Measurements from ENCODE around the gene ZNF689.

The ZNF689 gene

DNA sequence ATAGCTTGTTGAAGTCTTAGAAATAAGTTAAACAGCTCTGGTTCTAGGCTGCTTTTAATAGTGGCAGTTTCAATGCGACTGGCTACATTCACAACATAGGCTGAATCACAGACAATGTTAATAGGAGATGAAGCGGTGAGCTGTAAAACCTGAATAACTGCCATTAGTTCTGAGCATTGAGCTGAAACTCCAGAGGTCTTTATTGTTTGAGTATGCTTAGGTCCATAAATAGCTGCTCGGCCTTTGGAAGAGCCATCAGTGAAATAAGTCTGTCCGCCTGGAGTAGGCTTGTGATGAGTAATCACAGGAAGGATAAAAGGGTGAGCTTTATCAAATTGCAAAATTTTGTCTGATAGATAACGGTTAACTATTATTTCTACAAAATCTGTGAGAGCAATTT, 9.4 kb upstream of the ZNF689 start:
- peaks cover 0 to 24% (median 0%) of the 10 kb centered on the region in 3 experiments for H3K27me3 ChIP-seq (ENCODE audit: control insufficient read depth in 3 of 3, insufficient read depth in 3 of 3, low read depth in 1 of 3, low read length in 3 of 3)
- H3K36me3 ChIP-seq (replicated peaks in 1 of 2; ENCODE audit: control insufficient read depth in 2 of 2, insufficient read depth in 2 of 2, low read length in 2 of 2), result no peaks in the 10 kb centered on the region
- no peak overlapping the region for H2AK5ac ChIP-seq (ENCODE audit: low read depth, low read length)
- no peak overlapping the region for H3K4ac ChIP-seq (ENCODE audit: low read length)
- H2BK15ac ChIP-seq (ENCODE audit: low read length), result no peak overlapping the region
- no peak overlapping the region for H4K91ac ChIP-seq (ENCODE audit: low read depth, low read length, poor library complexity)
- no peak for DNase-seq (ENCODE audit: low spot score)
- no CpG with 5 or more reads among the region's 5 CpGs for WGBS, 2 donors (ENCODE audit: extremely low coverage in 2 of 2, insufficient read length in 2 of 2, insufficient replicate concordance in 1 of 2)
- peaks cover 1 to 7% of the 10 kb centered on the region in 2 donors for H3K4me1 ChIP-seq (ENCODE audit: control insufficient read depth in 2 of 2, insufficient read depth in 1 of 2, low read depth in 1 of 2, low read length in 2 of 2)
- H2BK12ac ChIP-seq (ENCODE audit: low read length), result no peak overlapping the region
- H3K4me3 ChIP-seq (ENCODE audit: low read length in 2 of 2), result no peak overlapping the region
- no peak overlapping the region for H3K18ac ChIP-seq (ENCODE audit: low read length)
- H2BK120ac ChIP-seq (ENCODE audit: low read depth, low read length), result no peak overlapping the region
- no peak overlapping the region for H3K27ac ChIP-seq (replicated peaks; ENCODE audit: low read length)
- no peak overlapping the region for H4K8ac ChIP-seq (ENCODE audit: low read depth, low read length)
- H2AFZ ChIP-seq (ENCODE audit: low read length), result no peak overlapping the region
- no peaks in the 10 kb centered on the region for H3K79me1 ChIP-seq (ENCODE audit: low read depth, low read length)
- no peak overlapping the region for H3K4me2 ChIP-seq (ENCODE audit: insufficient read depth, low read length, poor library complexity, severe bottlenecking)
- H3K23ac ChIP-seq (ENCODE audit: low read depth, low read length, poor library complexity), result no peak overlapping the region
- peaks cover 5 to 24% of the 10 kb centered on the region in 2 donors for H3K9me3 ChIP-seq (replicated peaks in 1 of 2; ENCODE audit: control insufficient read depth in 2 of 2, insufficient read depth in 1 of 2, low read depth in 1 of 2, low read length in 2 of 2)
- no peak overlapping the region for H3K9ac ChIP-seq (ENCODE audit: low read depth, low read length, poor library complexity)
- no peak overlapping the region for H2BK5ac ChIP-seq (ENCODE audit: low read length)
- H3K14ac ChIP-seq (ENCODE audit: low read length), result no peak overlapping the region

DNA sequence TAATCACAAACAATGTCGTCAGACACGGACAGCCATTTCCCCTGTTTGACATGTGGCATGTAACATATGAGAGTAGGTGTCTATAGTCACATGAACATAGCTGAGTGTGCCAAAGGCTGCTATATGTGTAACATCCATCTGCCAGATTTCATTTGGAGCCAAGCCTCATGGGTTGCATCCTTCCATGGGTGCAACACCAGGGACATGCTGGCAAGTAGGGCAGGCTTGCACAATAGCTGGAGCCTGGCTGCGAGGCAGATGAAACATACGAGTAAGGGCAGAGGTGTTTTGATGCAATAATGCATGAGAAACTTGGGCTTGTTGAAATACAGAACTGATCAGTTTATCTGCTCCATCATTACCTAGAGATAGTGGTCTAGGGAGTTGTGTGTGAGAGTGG, 9.0 kb upstream of the ZNF689 start:
- Histone ChIP-seq H3K18ac (ENCODE audit: low read length) (no peak overlapping the region), H4K91ac (ENCODE audit: low read depth, low read length, poor library complexity) (no peak overlapping the region), H3K9ac (ENCODE audit: low read depth, low read length, poor library complexity) (no peak overlapping the region), H2BK5ac (ENCODE audit: low read length) (no peak overlapping the region), H3K27ac (replicated peaks; ENCODE audit: low read length) (no peak overlapping the region), H3K4me1 (ENCODE audit: control insufficient read depth in 2 of 2, insufficient read depth in 1 of 2, low read depth in 1 of 2, low read length in 2 of 2) (peaks cover 1 to 7% of the 10 kb centered on the region in 2 donors), H2AK5ac (ENCODE audit: low read depth, low read length) (no peak overlapping the region), H3K14ac (ENCODE audit: low read length) (no peak overlapping the region), H3K4ac (ENCODE audit: low read length) (no peak overlapping the region), H2BK120ac (ENCODE audit: low read depth, low read length) (no peak overlapping the region), H3K4me3 (ENCODE audit: low read length in 2 of 2) (peak overlapping the region in 1 of 2 donors; percentile 46), H3K9me3 (replicated peaks in 1 of 2; ENCODE audit: control insufficient read depth in 2 of 2, insufficient read depth in 1 of 2, low read depth in 1 of 2, low read length in 2 of 2) (peaks cover 4 to 21% of the 10 kb centered on the region in 2 donors), H4K8ac (ENCODE audit: low read depth, low read length) (no peak overlapping the region), H2BK12ac (ENCODE audit: low read length) (no peak overlapping the region), H3K36me3 (replicated peaks in 1 of 2; ENCODE audit: control insufficient read depth in 2 of 2, insufficient read depth in 2 of 2, low read length in 2 of 2) (no peaks in the 10 kb centered on the region), H3K79me1 (ENCODE audit: low read depth, low read length) (no peaks in the 10 kb centered on the region), H3K27me3 (ENCODE audit: control insufficient read depth in 3 of 3, insufficient read depth in 3 of 3, low read depth in 1 of 3, low read length in 3 of 3) (peaks cover 0 to 24% (median 0%) of the 10 kb centered on the region in 3 experiments), H2BK15ac (ENCODE audit: low read length) (no peak overlapping the region), H3K23ac (ENCODE audit: low read depth, low read length, poor library complexity) (no peak overlapping the region), H3K4me2 (ENCODE audit: insufficient read depth, low read length, poor library complexity, severe bottlenecking) (no peak overlapping the region), H2AFZ (ENCODE audit: low read length) (no peak overlapping the region)
- no peak for DNase-seq (ENCODE audit: low spot score)
- no CpG with 5 or more reads among the region's 4 CpGs for WGBS, 2 donors (ENCODE audit: extremely low coverage in 2 of 2, insufficient read length in 2 of 2, insufficient replicate concordance in 1 of 2)

GRCh38 chr16:30615358-30616091, 5.3 kb upstream of the ZNF689 start:
- H4K91ac ChIP-seq (ENCODE audit: low read depth, low read length, poor library complexity), result no peak overlapping the region
- H2BK15ac ChIP-seq (ENCODE audit: low read length), result no peak overlapping the region
- H3K14ac ChIP-seq (ENCODE audit: low read length), result peak overlapping the region; percentile 11
- H3K27me3 ChIP-seq (ENCODE audit: control insufficient read depth in 3 of 3, insufficient read depth in 3 of 3, low read depth in 1 of 3, low read length in 3 of 3), result peaks cover 0 to 4% (median 0%) of the 10 kb centered on the region in 3 experiments
- H2BK12ac ChIP-seq (ENCODE audit: low read length), result no peak overlapping the region
- H3K36me3 ChIP-seq (replicated peaks in 1 of 2; ENCODE audit: control insufficient read depth in 2 of 2, insufficient read depth in 2 of 2, low read length in 2 of 2), result no peaks in the 10 kb centered on the region
- H3K4ac ChIP-seq (ENCODE audit: low read length), result no peak overlapping the region
- no peak overlapping the region for H3K4me3 ChIP-seq (ENCODE audit: low read length in 2 of 2)
- peak; percentile 45 for DNase-seq (ENCODE audit: low spot score)
- peak overlapping the region; percentile 13 for H3K23ac ChIP-seq (ENCODE audit: low read depth, low read length, poor library complexity)
- no peak overlapping the region for H4K8ac ChIP-seq (ENCODE audit: low read depth, low read length)
- no peaks in the 10 kb centered on the region for H3K79me1 ChIP-seq (ENCODE audit: low read depth, low read length)
- peaks cover 0 to 1% of the 10 kb centered on the region in 2 donors for H3K4me1 ChIP-seq (ENCODE audit: control insufficient read depth in 2 of 2, insufficient read depth in 1 of 2, low read depth in 1 of 2, low read length in 2 of 2)
- no peak overlapping the region for H3K27ac ChIP-seq (replicated peaks; ENCODE audit: low read length)
- H2BK120ac ChIP-seq (ENCODE audit: low read depth, low read length), result no peak overlapping the region
- H3K4me2 ChIP-seq (ENCODE audit: insufficient read depth, low read length, poor library complexity, severe bottlenecking), result no peak overlapping the region
- WGBS, 2 donors (ENCODE audit: extremely low coverage in 2 of 2, insufficient read length in 2 of 2, insufficient replicate concordance in 1 of 2), result no CpG with 5 or more reads among the region's 12 CpGs
- H2BK5ac ChIP-seq (ENCODE audit: low read length), result no peak overlapping the region
- H3K18ac ChIP-seq (ENCODE audit: low read length), result no peak overlapping the region
- H3K9ac ChIP-seq (ENCODE audit: low read depth, low read length, poor library complexity), result no peak overlapping the region
- H3K9me3 ChIP-seq (replicated peaks in 1 of 2; ENCODE audit: control insufficient read depth in 2 of 2, insufficient read depth in 1 of 2, low read depth in 1 of 2, low read length in 2 of 2), result peaks cover 2 to 16% of the 10 kb centered on the region in 2 donors
- H2AK5ac ChIP-seq (ENCODE audit: low read depth, low read length), result no peak overlapping the region
- no peak overlapping the region for H2AFZ ChIP-seq (ENCODE audit: low read length)

DNA sequence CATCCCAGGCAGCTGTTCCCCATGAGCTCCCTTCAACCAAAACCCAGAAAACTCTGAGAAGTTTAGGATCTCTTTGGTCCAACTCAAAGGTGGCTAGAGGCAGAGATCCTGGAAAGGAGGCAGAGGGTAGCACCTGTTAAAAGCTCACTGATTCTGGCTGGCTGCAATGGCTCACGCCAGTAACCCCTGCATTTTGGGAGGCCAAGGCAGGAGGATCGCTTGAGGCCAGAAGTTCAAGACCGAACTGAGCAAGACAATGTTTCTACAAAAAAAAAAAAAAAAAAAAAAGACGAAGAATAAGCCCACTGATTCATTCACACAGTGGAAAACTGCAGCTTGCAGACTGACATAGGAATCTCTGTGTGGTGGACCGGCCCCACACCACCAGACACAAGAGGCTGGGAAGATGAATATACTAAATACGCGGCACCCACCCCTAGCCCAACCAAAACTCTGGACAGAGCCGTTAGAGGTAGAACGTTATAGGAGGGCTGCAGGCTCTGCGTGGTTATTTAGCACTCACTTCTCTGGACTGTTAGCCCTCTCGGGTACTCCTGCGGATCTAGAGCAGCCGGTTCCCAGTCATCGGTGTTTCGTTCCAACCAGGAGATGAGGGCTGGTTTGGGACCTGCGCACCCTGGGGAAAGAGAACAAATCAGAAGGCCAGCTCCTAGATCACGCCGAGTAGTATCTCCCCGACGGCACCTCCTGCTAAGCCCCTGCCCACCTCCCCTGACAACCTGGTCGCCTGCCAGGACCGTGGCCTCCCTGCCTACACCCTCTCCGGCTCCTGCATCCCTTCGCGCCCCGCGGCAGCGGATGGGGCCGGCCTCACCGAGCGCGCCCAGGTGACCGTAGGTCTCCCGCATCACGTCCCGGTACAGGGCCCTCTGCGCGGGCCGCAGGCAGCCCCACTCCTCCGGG, 925 bp downstream of the ZNF689 start:
- H3K18ac ChIP-seq (ENCODE audit: low read length), result peak overlapping the region; percentile 97
- H3K9ac ChIP-seq (ENCODE audit: low read depth, low read length, poor library complexity), result peak overlapping the region; percentile 95
- peaks cover 11 to 47% of the 10 kb centered on the region in 2 donors for H3K36me3 ChIP-seq (replicated peaks in 1 of 2; ENCODE audit: control insufficient read depth in 2 of 2, insufficient read depth in 2 of 2, low read length in 2 of 2)
- H2BK5ac ChIP-seq (ENCODE audit: low read length), result peak overlapping the region; percentile 79
- H3K4me1 ChIP-seq (ENCODE audit: control insufficient read depth in 2 of 2, insufficient read depth in 1 of 2, low read depth in 1 of 2, low read length in 2 of 2), result peaks cover 0 to 3% of the 10 kb centered on the region in 2 donors
- H3K4me3 ChIP-seq (ENCODE audit: low read length in 2 of 2), result peak overlapping the region; percentile 89 to 96
- peak overlapping the region; percentile 39 for H2BK120ac ChIP-seq (ENCODE audit: low read depth, low read length)
- peak overlapping the region; percentile 88 for H2AFZ ChIP-seq (ENCODE audit: low read length)
- H4K91ac ChIP-seq (ENCODE audit: low read depth, low read length, poor library complexity), result peak overlapping the region; percentile 38
- peak overlapping the region; percentile 40 for H3K4ac ChIP-seq (ENCODE audit: low read length)
- peak overlapping the region; percentile 98 for H2AK5ac ChIP-seq (ENCODE audit: low read depth, low read length)
- H3K27me3 ChIP-seq (ENCODE audit: control insufficient read depth in 3 of 3, insufficient read depth in 3 of 3, low read depth in 1 of 3, low read length in 3 of 3), result no peaks in the 10 kb centered on the region
- peak overlapping the region; percentile 92 for H4K8ac ChIP-seq (ENCODE audit: low read depth, low read length)
- H3K23ac ChIP-seq (ENCODE audit: low read depth, low read length, poor library complexity), result peak overlapping the region; percentile 97
- H3K79me1 ChIP-seq (ENCODE audit: low read depth, low read length), result peaks cover 4% of the 10 kb centered on the region
- no peak overlapping the region for H2BK12ac ChIP-seq (ENCODE audit: low read length)
- whole genome bisulfite sequencing, 2 donors (ENCODE audit: extremely low coverage in 2 of 2, insufficient read length in 2 of 2, insufficient replicate concordance in 1 of 2), result no CpG with 5 or more reads among the region's 40 CpGs
- H3K14ac ChIP-seq (ENCODE audit: low read length), result peak overlapping the region; percentile 95
- no peak for DNase-seq (ENCODE audit: low spot score)
- H3K9me3 ChIP-seq (replicated peaks in 1 of 2; ENCODE audit: control insufficient read depth in 2 of 2, insufficient read depth in 1 of 2, low read depth in 1 of 2, low read length in 2 of 2), result no peaks in the 10 kb centered on the region
- peak overlapping the region; percentile 72 for H2BK15ac ChIP-seq (ENCODE audit: low read length)
- H3K27ac ChIP-seq (replicated peaks; ENCODE audit: low read length), result peak overlapping the region; percentile 74
- peak overlapping the region; percentile 96 for H3K4me2 ChIP-seq (ENCODE audit: insufficient read depth, low read length, poor library complexity, severe bottlenecking)

All from neuronal stem cell (in vitro differentiated cells).